Measurements from ENCODE around the gene ADCY7. TPM values are rescaled to one million over a fixed set of nuclear protein-coding genes. Genes with fewer than 3 reads are reported as not detected.

ADCY7 gene
- total RNA-seq, 1 experiment from 2014 or later = 34.2 TPM

DNA sequence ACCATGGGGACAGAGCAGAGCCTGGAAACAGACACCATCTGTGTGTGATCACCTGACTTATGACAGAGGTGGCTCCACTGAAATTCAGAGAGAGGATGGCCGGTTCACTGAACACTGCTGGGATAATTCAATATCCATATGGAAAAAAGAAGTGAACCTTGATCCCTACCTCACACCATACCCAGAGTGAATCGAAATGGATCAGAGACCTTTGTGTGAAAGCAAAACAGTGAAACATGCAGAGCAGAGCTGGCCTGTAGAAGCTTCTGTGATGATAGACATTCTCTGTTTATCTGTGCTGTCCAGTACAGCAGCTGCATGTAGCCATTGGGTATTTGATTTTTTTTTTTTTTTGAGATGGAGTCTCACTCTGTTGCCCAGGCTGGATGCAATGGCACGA lies 20.3 kb downstream of the ADCY7 start:
- ChIA-PET CTCF (no interaction called here), POLR2A (no interaction called here)
- H3K4me1 ChIP-seq (ENCODE audit: control insufficient read depth in 1 of 2, insufficient read depth in 2 of 2, low read length in 2 of 2) = no peaks in the 10 kb centered on the region

More for the DNA sequence above, 20.3 kb downstream of the ADCY7 start:
- Histone ChIP-seq H3K9me2 (ENCODE audit: insufficient read depth) (no peaks in the 10 kb centered on the region), H3K27me3 (ENCODE audit: insufficient read depth, low read length) (no peaks in the 10 kb centered on the region), H4K20me1 (ENCODE audit: insufficient read depth) (no peaks in the 10 kb centered on the region), H3K4me2 (ENCODE audit: low read length) (no peak overlapping the region), H3K9me3 (ENCODE audit: control insufficient read depth in 1 of 2, insufficient read depth in 1 of 2, low read depth in 1 of 2, low read length in 2 of 2) (no peaks in the 10 kb centered on the region), H3K27ac (ENCODE audit: low read depth, low read length) (no peak overlapping the region), H2AFZ (ENCODE audit: low read depth, low read length, poor library complexity, severe bottlenecking) (no peak overlapping the region), H3K36me3 (ENCODE audit: control insufficient read depth in 1 of 2, insufficient read depth in 2 of 2, low read length in 2 of 2) (no peaks in the 10 kb centered on the region), H3K79me2 (ENCODE audit: insufficient read depth, low read length) (no peaks in the 10 kb centered on the region), H3K9ac (ENCODE audit: low read length) (no peak overlapping the region), H3K4me3 (replicated peaks in 1 of 2; ENCODE audit: low read depth in 1 of 2, low read length in 2 of 2) (no peak overlapping the region)
- intact Hi-C loops (cut with micrococcal nuclease) = no loop called here
- TF ChIP-seq RAD21 (IDR thresholded peaks at IDR 0.05; ENCODE audit: low read depth) (no peak), POLR2AphosphoS5 (IDR thresholded peaks at IDR 0.05; ENCODE audit: low read depth, low read length) (no peak), CTCF (IDR thresholded peaks at IDR 0.05 in 2 of 3, conservative IDR thresholded peaks at IDR 0.05 in 1 of 3; ENCODE audit: borderline replicate concordance in 1 of 3, insufficient read depth in 1 of 3, low read depth in 2 of 3, low read length in 2 of 3) (no peak), TCF7L2 (IDR thresholded peaks at IDR 0.05; ENCODE audit: borderline replicate concordance, extremely low read depth, insufficient read depth, insufficient read length) (no peak), REST (IDR thresholded peaks at IDR 0.05; ENCODE audit: low read depth) (no peak), ZNF274 (IDR thresholded peaks at IDR 0.05; ENCODE audit: low read depth, low read length) (no peak), SRF (IDR thresholded peaks at IDR 0.05; ENCODE audit: low read depth) (no peak), MAX (IDR thresholded peaks at IDR 0.05) (no peak), POLR2A (IDR thresholded peaks at IDR 0.05; ENCODE audit: borderline replicate concordance, extremely low read depth, insufficient read depth, insufficient read length) (no peak), JUND (IDR thresholded peaks at IDR 0.05) (no peak), ELF1 (IDR thresholded peaks at IDR 0.05; ENCODE audit: borderline replicate concordance, low read depth) (no peak), CEBPB (IDR thresholded peaks at IDR 0.05; ENCODE audit: low read depth) (no peak), SP1 (IDR thresholded peaks at IDR 0.05; ENCODE audit: low read depth) (no peak), YY1 (IDR thresholded peaks at IDR 0.05; ENCODE audit: extremely low read depth, insufficient replicate concordance, low read depth, low read length) (no peak), CBX3 (IDR thresholded peaks at IDR 0.05; ENCODE audit: low read depth) (no peak), ZFX (IDR thresholded peaks at IDR 0.05) (no peak), EZH2 (IDR thresholded peaks at IDR 0.05) (no peak)
- TF ChIP-seq, protein P1, sequence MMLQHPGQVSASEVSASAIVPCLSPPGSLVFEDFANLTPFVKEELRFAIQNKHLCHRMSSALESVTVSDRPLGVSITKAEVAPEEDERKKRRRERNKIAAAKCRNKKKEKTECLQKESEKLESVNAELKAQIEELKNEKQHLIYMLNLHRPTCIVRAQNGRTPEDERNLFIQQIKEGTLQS (IDR thresholded peaks at IDR 0.05) = no peak
- TF ChIP-seq, protein P2, sequence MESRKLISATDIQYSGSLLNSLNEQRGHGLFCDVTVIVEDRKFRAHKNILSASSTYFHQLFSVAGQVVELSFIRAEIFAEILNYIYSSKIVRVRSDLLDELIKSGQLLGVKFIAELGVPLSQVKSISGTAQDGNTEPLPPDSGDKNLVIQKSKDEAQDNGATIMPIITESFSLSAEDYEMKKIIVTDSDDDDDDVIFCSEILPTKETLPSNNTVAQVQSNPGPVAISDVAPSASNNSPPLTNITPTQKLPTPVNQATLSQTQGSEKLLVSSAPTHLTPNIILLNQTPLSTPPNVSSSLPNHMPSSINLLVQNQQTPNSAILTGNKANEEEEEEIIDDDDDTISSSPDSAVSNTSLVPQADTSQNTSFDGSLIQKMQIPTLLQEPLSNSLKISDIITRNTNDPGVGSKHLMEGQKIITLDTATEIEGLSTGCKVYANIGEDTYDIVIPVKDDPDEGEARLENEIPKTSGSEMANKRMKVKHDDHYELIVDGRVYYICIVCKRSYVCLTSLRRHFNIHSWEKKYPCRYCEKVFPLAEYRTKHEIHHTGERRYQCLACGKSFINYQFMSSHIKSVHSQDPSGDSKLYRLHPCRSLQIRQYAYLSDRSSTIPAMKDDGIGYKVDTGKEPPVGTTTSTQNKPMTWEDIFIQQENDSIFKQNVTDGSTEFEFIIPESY (IDR thresholded peaks at IDR 0.05; ENCODE audit: extremely low read depth, insufficient replicate concordance, low read length) = no peak
- no peak for ATAC-seq
- BruUV-seq (replicated peaks) = no TSS peak
- RAD21 ChIA-PET (ENCODE audit: low non-redundant PET in 1 of 2, low total read pairs in 2 of 2, uncharacterized antibody in 2 of 2, unreplicated experiment in 2 of 2) = no interaction called here
- no peak for DNase-seq (ENCODE audit: low read depth, low spot score)
